ENCODE measurements around the gene GDPD1.

GDPD1 gene

GRCh38 chr17:59292174-59292523, 71.8 kb downstream of the GDPD1 start:
- no peak for DNase-seq (ENCODE audit: low read depth)
- H3K4me3 ChIP-seq (ENCODE audit: low read length), result no peak overlapping the region
- no peak for TF ChIP-seq CTCF (IDR thresholded peaks at IDR 0.05; ENCODE audit: insufficient read depth, low read depth, low read length, missing control alignments)

GRCh38 chr17:59296190-59296589, 75.9 kb downstream of the GDPD1 start:
- peak; percentile 69 for DNase-seq (ENCODE audit: low read depth)
- H3K4me3 ChIP-seq (ENCODE audit: low read length), result no peak overlapping the region
- TF ChIP-seq CTCF (IDR thresholded peaks at IDR 0.05; ENCODE audit: insufficient read depth, low read depth, low read length, missing control alignments), result no peak

GRCh38 chr17:59298521-59298920, 78.2 kb downstream of the GDPD1 start:
- TF ChIP-seq CTCF (IDR thresholded peaks at IDR 0.05; ENCODE audit: insufficient read depth, low read depth, low read length, missing control alignments), result no peak
- H3K4me3 ChIP-seq (ENCODE audit: low read length), result no peak overlapping the region
- no peak for DNase-seq (ENCODE audit: low read depth)

GRCh38 chr17:59299400-59300092, 79.2 kb downstream of the GDPD1 start:
- no peak overlapping the region for H3K4me3 ChIP-seq (ENCODE audit: low read length)
- no peak for DNase-seq (ENCODE audit: low read depth)
- TF ChIP-seq CTCF (IDR thresholded peaks at IDR 0.05; ENCODE audit: insufficient read depth, low read depth, low read length, missing control alignments), result no peak

- no peak for TF ChIP-seq CTCF (IDR thresholded peaks at IDR 0.05; ENCODE audit: insufficient read depth, low read depth, low read length, missing control alignments)
- no peak overlapping the region for H3K4me3 ChIP-seq (ENCODE audit: low read length)
- no peak for DNase-seq (ENCODE audit: low read depth)
Observed at GRCh38 chr17:59300941-59301340, 80.6 kb downstream of the GDPD1 start.

GRCh38 chr17:59304811-59305210, 84.5 kb downstream of the GDPD1 start:
- no peak for TF ChIP-seq CTCF (IDR thresholded peaks at IDR 0.05; ENCODE audit: insufficient read depth, low read depth, low read length, missing control alignments)
- no peak for DNase-seq (ENCODE audit: low read depth)

GRCh38 chr17:59310263-59310920, 90.1 kb downstream of the GDPD1 start:
- no peak overlapping the region for H3K4me3 ChIP-seq (ENCODE audit: low read length)
- DNase-seq (ENCODE audit: low read depth), result no peak
- TF ChIP-seq CTCF (IDR thresholded peaks at IDR 0.05; ENCODE audit: insufficient read depth, low read depth, low read length, missing control alignments), result no peak

More at GRCh38 chr17:59304811-59305210, 84.5 kb downstream of the GDPD1 start:
- H3K4me3 ChIP-seq (ENCODE audit: low read length), result no peak overlapping the region

Measured in epithelial cell of esophagus (primary cell).